Stomach (tissue), 4 donors: ENCODE data around the gene IL6.

Source experiments
- POLR2A ChIP-seq, 4 donors: fragments of 450-650 bp; IDR thresholded peaks; one replicate each; pipeline ENCODE4 v1.6.1; 2016; ENCODE audit warnings: antibody characterized with exemption in 4 of 4, control low read depth in 2 of 4, mild to moderate bottlenecking in 1 of 4, moderate library complexity in 1 of 4
- POLR2AphosphoS5 ChIP-seq, 3 donors: sonication (generic); formaldehyde crosslinking; IDR thresholded peaks; one replicate each; pipeline ENCODE4 v1.6.1; 2016; ENCODE audit warnings: antibody characterized with exemption in 3 of 3
- TF ChIP-seq, protein P1 (sequence below), 7 experiments: fragments of 450-650 bp in 4 of 7; fragments of 200-600 bp in 3 of 7; sonication (generic) in 3 of 7; IDR thresholded peaks; one replicate each; pipeline ENCODE4 v1.5.1; 2016 to 2019; ENCODE audit warnings: antibody characterized with exemption in 7 of 7, control low read depth in 2 of 7, mild to moderate bottlenecking in 1 of 7

GRCh38 chr7:22743014-22743413 is 16.0 kb downstream of the IL6 start:
- TF ChIP-seq, protein P1, sequence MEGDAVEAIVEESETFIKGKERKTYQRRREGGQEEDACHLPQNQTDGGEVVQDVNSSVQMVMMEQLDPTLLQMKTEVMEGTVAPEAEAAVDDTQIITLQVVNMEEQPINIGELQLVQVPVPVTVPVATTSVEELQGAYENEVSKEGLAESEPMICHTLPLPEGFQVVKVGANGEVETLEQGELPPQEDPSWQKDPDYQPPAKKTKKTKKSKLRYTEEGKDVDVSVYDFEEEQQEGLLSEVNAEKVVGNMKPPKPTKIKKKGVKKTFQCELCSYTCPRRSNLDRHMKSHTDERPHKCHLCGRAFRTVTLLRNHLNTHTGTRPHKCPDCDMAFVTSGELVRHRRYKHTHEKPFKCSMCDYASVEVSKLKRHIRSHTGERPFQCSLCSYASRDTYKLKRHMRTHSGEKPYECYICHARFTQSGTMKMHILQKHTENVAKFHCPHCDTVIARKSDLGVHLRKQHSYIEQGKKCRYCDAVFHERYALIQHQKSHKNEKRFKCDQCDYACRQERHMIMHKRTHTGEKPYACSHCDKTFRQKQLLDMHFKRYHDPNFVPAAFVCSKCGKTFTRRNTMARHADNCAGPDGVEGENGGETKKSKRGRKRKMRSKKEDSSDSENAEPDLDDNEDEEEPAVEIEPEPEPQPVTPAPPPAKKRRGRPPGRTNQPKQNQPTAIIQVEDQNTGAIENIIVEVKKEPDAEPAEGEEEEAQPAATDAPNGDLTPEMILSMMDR (IDR thresholded peaks at IDR 0.05) = no peak
- TF ChIP-seq POLR2A (IDR thresholded peaks at IDR 0.05) (no peak), POLR2AphosphoS5 (IDR thresholded peaks at IDR 0.05) (no peak)
